K562 (cell line): ENCODE data around the gene CPT1C. TPM values are rescaled to one million over a fixed set of nuclear protein-coding genes. Genes with fewer than 3 reads are reported as not detected.
A peak's percentile ranks its signal among the peaks of the same experiment; 100 is the strongest.

Experiments
- CHD1 ChIP-seq: fragments of 200-600 bp; sonication (generic); IDR thresholded peaks from one replicate; pipeline ENCODE4 v1.6.1; 2012; ENCODE audit warnings: mild to moderate bottlenecking, moderate library complexity, low read length, inconsistent platforms
- CREBBP ChIP-seq: IDR thresholded peaks from one replicate; pipeline ENCODE4 v1.6.1; 2012; ENCODE audit warnings: low read depth, mild to moderate bottlenecking, control low read depth, inconsistent platforms, low read length
- MEF2D ChIP-seq: conservative IDR thresholded peaks from 2 replicates; pipeline ENCODE4 v1.6.1; 2016; ENCODE audit warnings: low read depth, missing genetic modification characterization, missing compliant biosample characterization
- REST ChIP-seq, 2 experiments: fragments of 450-650 bp; formaldehyde crosslinking in 1 of 2; IDR thresholded peaks; 2 replicates each; pipeline versions ENCODE4 v1.4.0 to v1.6.1; 2014 to 2020; ENCODE audit warnings: mild to moderate bottlenecking in 2 of 2, borderline replicate concordance in 1 of 2, low read depth in 1 of 2
- SETDB1 ChIP-seq: IDR thresholded peaks from one replicate; pipeline ENCODE4 v1.6.1; 2012; ENCODE audit warnings: low read length, control low read depth, inconsistent platforms
- SRSF1 ChIP-seq: fragments of 200-400 bp; formaldehyde crosslinking; IDR thresholded peaks from 2 replicates; pipeline ENCODE4 v1.6.1; 2017; ENCODE audit warnings: mild to moderate bottlenecking, low read depth, low read length, moderate library complexity
- ZBTB40 ChIP-seq, 2 experiments: fragments of 450-650 bp in 1 of 2; sonication (generic) in 1 of 2; formaldehyde crosslinking in 1 of 2; IDR thresholded peaks; 2 replicates each; pipeline versions ENCODE4 v1.7.1 to v1.9.0; 2016 to 2022; ENCODE audit warnings: inconsistent platforms in 1 of 2, mild to moderate bottlenecking in 1 of 2, missing genetic modification reagents in 1 of 2
- ZFPM2 ChIP-seq: fragments of 250-450 bp; sonication (Bioruptor Pico); IDR thresholded peaks from 2 replicates; pipeline ENCODE4 v1.5.1; 2022; ENCODE audit warnings: mild to moderate bottlenecking
- polyA plus RNA-seq, 8 experiments: library from polyadenylated mRNA; depleted of rRNA in 4 of 8; stranded (reverse) in 5 of 8; unstranded in 3 of 8; fragments of >200 nt; fragmentation: Nextera tagmentation in 2 of 8; fragmentation: Illumina TruSeq in 1 of 8; extraction: Ambion mirVana in 2 of 8; extraction: Trizol in 1 of 8; gene quantifications; 2 replicates each; pipeline versions ENCODE4 v1.2.1 to v1.2.3, GENCODE V29; 2011 to 2014; ENCODE audit warnings: inconsistent platforms in 1 of 8, missing spikeins in 1 of 8
- total RNA-seq, 7 experiments: library from RNA; depleted of rRNA in 6 of 7; stranded (reverse); fragments of >200 nt in 6 of 7; fragmentation: Illumina TruSeq in 2 of 7; extraction: Trizol in 2 of 7; gene quantifications; 2 replicates each; pipeline versions ENCODE4 v1.2.1 to v1.2.3, GENCODE V29; 2011 to 2021; ENCODE audit warnings: low replicate concordance in 1 of 7

Gene CPT1C
- total and polyA plus RNA-seq, 9 of the 15 experiments (the other 6 are each of a cell fraction or from before 2014, with no cell fraction given): 1.9 to 12.3 (median 3.0) TPM

GRCh38 chr19:49641688-49642491 is 49.0 kb upstream of the CPT1C start, which contains the start of gene SCAF1 (continued):
- TF ChIP-seq ZBTB40 (IDR thresholded peaks at IDR 0.05): peak; percentile 96
- no peak for TF ChIP-seq ZBTB40 (CRISPR knock-in tag; IDR thresholded peaks at IDR 0.05)
- no peak for TF ChIP-seq CREBBP
- TF ChIP-seq ZFPM2 (CRISPR knock-in tag): no peak
- TF ChIP-seq SRSF1: no peak
- peak; percentile 67 for TF ChIP-seq SETDB1
- no peak for TF ChIP-seq MEF2D (tag)
- TF ChIP-seq CHD1: no peak
- no peak for TF ChIP-seq REST (IDR thresholded peaks at IDR 0.05; ENCODE audit: borderline replicate concordance)
- TF ChIP-seq REST (CRISPR knock-in tag; IDR thresholded peaks at IDR 0.05; ENCODE audit: low read depth): no peak
